Mesenchymal stem cell (in vitro differentiated cells and primary cell): ENCODE measurements around the gene PPP1R27.
"Not testable (repeated sequence)": the region's sequence is repeated elsewhere in the genome, so short reads cannot be mapped to it uniquely, and the experiment has no call there.

Experiments used
- DNase-seq: peaks from one replicate; pipeline ENCODE4 v3.0.0-alpha.2; 2013
- H2AFZ ChIP-seq: one replicate; pipeline ENCODE4 v1.6.1; 2013; ENCODE audit warnings: low read depth, mild to moderate bottlenecking, control low read depth, inconsistent platforms, low read length, moderate library complexity
- H2AK5ac ChIP-seq: 2 replicates; pipeline ENCODE4 v1.6.1; 2013; ENCODE audit warnings: low read length, moderate library complexity, mild to moderate bottlenecking, inconsistent platforms; ENCODE audit not compliant: severe bottlenecking
- H2BK120ac ChIP-seq: one replicate; pipeline ENCODE4 v1.6.1; 2013; ENCODE audit warnings: low read depth, mild to moderate bottlenecking, inconsistent platforms, low read length, moderate library complexity
- H2BK12ac ChIP-seq, 2 experiments: one replicate each; pipeline ENCODE4 v1.6.1; 2013; ENCODE audit warnings: inconsistent platforms in 2 of 2, low read length in 2 of 2, mild to moderate bottlenecking in 2 of 2, moderate library complexity in 2 of 2, control low read depth in 1 of 2
- H2BK15ac ChIP-seq: one replicate; pipeline ENCODE4 v1.6.1; 2013; ENCODE audit warnings: mild to moderate bottlenecking, low read depth, inconsistent platforms; ENCODE audit not compliant: poor library complexity, severe bottlenecking
- H2BK5ac ChIP-seq: 2 replicates; pipeline ENCODE4 v1.6.1; 2013; ENCODE audit warnings: low read depth, mild to moderate bottlenecking, low read length, control low read depth, inconsistent platforms; ENCODE audit not compliant: poor library complexity, severe bottlenecking
- H3K14ac ChIP-seq, 2 experiments: one replicate each; pipeline ENCODE4 v1.6.1; 2013; ENCODE audit warnings: inconsistent platforms in 2 of 2, low read length in 2 of 2, control low read depth in 1 of 2, mild to moderate bottlenecking in 1 of 2, moderate library complexity in 1 of 2
- H3K18ac ChIP-seq, 2 experiments: one replicate each; pipeline ENCODE4 v1.6.1; 2013; ENCODE audit warnings: inconsistent platforms in 2 of 2, low read length in 2 of 2, control low read depth in 1 of 2, low read depth in 1 of 2, mild to moderate bottlenecking in 1 of 2
- H3K23ac ChIP-seq, 2 experiments: one replicate each; pipeline ENCODE4 v1.6.1; 2013; ENCODE audit warnings: inconsistent platforms in 2 of 2, low read length in 2 of 2, mild to moderate bottlenecking in 2 of 2, moderate library complexity in 2 of 2, control low read depth in 1 of 2
- H3K27ac ChIP-seq: 2 replicates; pipeline ENCODE4 v1.5.1; 2013; ENCODE audit warnings: mild to moderate bottlenecking, moderate library complexity, low read length, control low read depth, inconsistent platforms; ENCODE audit not compliant: poor library complexity, severe bottlenecking
- H3K27me3 ChIP-seq, 2 experiments: 2 replicates each; pipeline versions ENCODE4 v1.6.1 to v1.7.0; 2013; ENCODE audit warnings: low read length in 2 of 2, mild to moderate bottlenecking in 2 of 2, moderate library complexity in 2 of 2, control low read depth in 1 of 2, inconsistent platforms in 1 of 2; ENCODE audit not compliant: control insufficient read depth in 1 of 2, insufficient read depth in 1 of 2
- H3K36me3 ChIP-seq, 2 experiments: 2 replicates each; pipeline versions ENCODE4 v1.6.1 to v1.7.0; 2013; ENCODE audit warnings: low read length in 2 of 2, control low read depth in 1 of 2, inconsistent platforms in 1 of 2, low read depth in 1 of 2, mild to moderate bottlenecking in 1 of 2; ENCODE audit not compliant: insufficient read depth in 2 of 2, control insufficient read depth in 1 of 2
- H3K4ac ChIP-seq, 2 experiments: one replicate each; pipeline ENCODE4 v1.6.1; 2013; ENCODE audit warnings: inconsistent platforms in 2 of 2, low read length in 2 of 2, mild to moderate bottlenecking in 2 of 2, moderate library complexity in 2 of 2, control low read depth in 1 of 2, low read depth in 1 of 2
- H3K4me1 ChIP-seq: 2 replicates; pipeline ENCODE4 v1.6.1; 2013; ENCODE audit warnings: low read depth, low read length, control low read depth; ENCODE audit not compliant: control insufficient read depth, insufficient read depth
- H3K4me2 ChIP-seq: 2 replicates; pipeline ENCODE4 v1.6.1; 2013; ENCODE audit warnings: low read length, mild to moderate bottlenecking, inconsistent platforms; ENCODE audit not compliant: poor library complexity, severe bottlenecking
- H3K4me3 ChIP-seq, 2 experiments: 2 replicates each; pipeline versions ENCODE4 v1.5.1 to v1.7.0; 2013; ENCODE audit warnings: low read length in 2 of 2, mild to moderate bottlenecking in 2 of 2, control low read depth in 1 of 2, low read depth in 1 of 2; ENCODE audit not compliant: insufficient read depth in 1 of 2
- H3K79me1 ChIP-seq: replicated peaks from 2 replicates; pipeline ENCODE4 v1.6.1; 2013; ENCODE audit warnings: mild to moderate bottlenecking, control low read depth, low read length, inconsistent platforms; ENCODE audit not compliant: poor library complexity, severe bottlenecking
- H3K9ac ChIP-seq: 2 replicates; pipeline ENCODE4 v1.7.0; 2013; ENCODE audit warnings: mild to moderate bottlenecking, low read length, moderate library complexity
- H3K9me3 ChIP-seq: 2 replicates; pipeline ENCODE4 v1.7.0; 2013; ENCODE audit warnings: mild to moderate bottlenecking, low read length; ENCODE audit not compliant: control insufficient read depth
- H4K8ac ChIP-seq: one replicate; pipeline ENCODE4 v1.6.1; 2013; ENCODE audit warnings: inconsistent platforms, mild to moderate bottlenecking, low read length, moderate library complexity
- H4K91ac ChIP-seq: one replicate; pipeline ENCODE4 v1.6.1; 2013; ENCODE audit warnings: mild to moderate bottlenecking, low read length, inconsistent platforms
- WGBS: methylation state at CpG from one replicate; pipeline ENCODE4 v1.1.7; 2013; ENCODE audit warnings: mixed read lengths; 5-methylcytosine and 5-hydroxymethylcytosine counted together

The PPP1R27 gene

GRCh38 chr17:81842378-81842724, 7.5 kb upstream of the PPP1R27 start:
- Histone ChIP-seq H2BK120ac (no peak overlapping the region), H3K27ac (no peak overlapping the region), H2AK5ac (no peak overlapping the region), H2BK15ac (no peak overlapping the region), H3K23ac (no peak overlapping the region), H3K14ac (no peak overlapping the region), H3K4ac (no peak overlapping the region), H3K9ac (peak overlapping the region; percentile 29), H2BK12ac (no peak overlapping the region), H4K91ac (no peak overlapping the region), H3K4me1 (peaks cover 7% of the 10 kb centered on the region), H3K79me1 (peaks cover 19% of the 10 kb centered on the region), H4K8ac (no peak overlapping the region), H3K36me3 (peaks cover 53 to 62% of the 10 kb centered on the region in 2 experiments), H3K9me3 (no peaks in the 10 kb centered on the region), H3K4me3 (no peak overlapping the region), H2BK5ac (no peak overlapping the region), H2AFZ (no peak overlapping the region), H3K27me3 (no peaks in the 10 kb centered on the region), H3K18ac (no peak overlapping the region), H3K4me2 (no peak overlapping the region)
- DNase-seq, result no peak
- WGBS, result 97% methylated on average over 11 of the region's 11 CpGs

- WGBS, result 97% methylated on average over 15 of the region's 15 CpGs
These were observed 7.0 kb upstream of the PPP1R27 start for GRCh38 chr17:81841866-81842265.

GRCh38 chr17:81840826-81841778, 6.3 kb upstream of the PPP1R27 start:
- Histone ChIP-seq H3K27me3 (no peaks in the 10 kb centered on the region), H3K9ac (no peak overlapping the region), H2BK5ac (no peak overlapping the region), H2BK12ac (peak overlapping the region in 1 of 2 experiments; percentile 11), H3K4me2 (no peak overlapping the region), H3K4ac (no peak overlapping the region), H2BK120ac (no peak overlapping the region), H4K8ac (no peak overlapping the region), H4K91ac (no peak overlapping the region), H3K14ac (no peak overlapping the region), H3K79me1 (peaks cover 14% of the 10 kb centered on the region), H2AFZ (no peak overlapping the region), H2AK5ac (no peak overlapping the region), H3K4me3 (no peak overlapping the region), H3K9me3 (no peaks in the 10 kb centered on the region), H3K23ac (no peak overlapping the region), H3K36me3 (peaks cover 40 to 50% of the 10 kb centered on the region in 2 experiments), H3K4me1 (peaks cover 7% of the 10 kb centered on the region), H2BK15ac (no peak overlapping the region), H3K18ac (no peak overlapping the region), H3K27ac (no peak overlapping the region)
- 84% methylated on average over 40 of the region's 40 CpGs for WGBS
- DNase-seq, result no peak

More at GRCh38 chr17:81841866-81842265, 7.0 kb upstream of the PPP1R27 start:
- H3K18ac ChIP-seq, result no peak overlapping the region
- peak overlapping the region in 1 of 2 experiments; percentile 11 for H2BK12ac ChIP-seq
- H3K4me1 ChIP-seq, result peaks cover 7% of the 10 kb centered on the region
- H3K4ac ChIP-seq, result no peak overlapping the region
- H3K36me3 ChIP-seq, result peaks cover 48 to 57% of the 10 kb centered on the region in 2 experiments
- no peak overlapping the region for H3K14ac ChIP-seq
- no peak overlapping the region for H2BK120ac ChIP-seq
- no peak overlapping the region for H4K91ac ChIP-seq
- no peak overlapping the region for H2AK5ac ChIP-seq
- H3K23ac ChIP-seq, result no peak overlapping the region
- H3K79me1 ChIP-seq, result peaks cover 14% of the 10 kb centered on the region
- no peaks in the 10 kb centered on the region for H3K27me3 ChIP-seq
- H3K27ac ChIP-seq, result no peak overlapping the region
- no peak overlapping the region for H3K9ac ChIP-seq
- no peak for DNase-seq
- no peak overlapping the region for H3K4me3 ChIP-seq
- H3K4me2 ChIP-seq, result no peak overlapping the region
- H2BK15ac ChIP-seq, result no peak overlapping the region
- no peak overlapping the region for H4K8ac ChIP-seq
- H2AFZ ChIP-seq, result no peak overlapping the region
- no peaks in the 10 kb centered on the region for H3K9me3 ChIP-seq
- H2BK5ac ChIP-seq, result no peak overlapping the region

GRCh38 chr17:81840059-81840458, 5.2 kb upstream of the PPP1R27 start:
- not testable (repeated sequence) for H4K8ac ChIP-seq, H3K14ac ChIP-seq, H2BK120ac ChIP-seq, H3K23ac ChIP-seq, DNase-seq, H3K27ac ChIP-seq, H3K27me3 ChIP-seq, H3K79me1 ChIP-seq, H4K91ac ChIP-seq, H3K4me1 ChIP-seq, H2BK15ac ChIP-seq, H2AFZ ChIP-seq, H3K18ac ChIP-seq, H3K9me3 ChIP-seq, H3K4me2 ChIP-seq, H3K9ac ChIP-seq, H2BK5ac ChIP-seq, H3K4me3 ChIP-seq, H3K4ac ChIP-seq, H2AK5ac ChIP-seq, H2BK12ac ChIP-seq
- peaks cover 30 to 39% of the 10 kb centered on the region in 2 experiments for H3K36me3 ChIP-seq
- WGBS, result 95% methylated on average over 5 of the region's 5 CpGs
